H1 (cell line): ENCODE results near the gene ASTN2. TPM values are rescaled to one million over a fixed set of nuclear protein-coding genes. Genes with fewer than 3 reads are reported as not detected.

Experiments
- CTCF ChIA-PET: fragments of 300-600 bp; sonication (Branson Sonifier 250); formaldehyde crosslinking; loops from one replicate; lab custom pipeline; 2021; ENCODE audit not compliant: partially characterized antibody; lab: Charles Lee
- POLR2A ChIA-PET: fragments of 300-600 bp; sonication (Branson Sonifier 250); formaldehyde crosslinking; loops from one replicate; lab custom pipeline; 2021; ENCODE audit warnings: inconsistent platforms; ENCODE audit not compliant: partially characterized antibody; lab: Charles Lee
- DNase-seq, 2 experiments: peaks; one replicate each; pipeline versions ENCODE4 v3.0.0 to v3.0.0-alpha.2; 2010 to 2022; ENCODE audit warnings: low spot score in 2 of 2, low read depth in 1 of 2, mixed read lengths in 1 of 2
- FAIRE-seq: peaks from 2 replicates; lab custom pipeline; 2011; peaks lifted over from hg19 to GRCh38; lab: Jason Lieb, UNC
- H2AFZ ChIP-seq: 2 replicates; pipeline ENCODE4 v1.8.1; 2012; ENCODE audit warnings: low read length, inconsistent platforms
- H2AK5ac ChIP-seq: 2 replicates; pipeline ENCODE4 v1.6.1; 2013; ENCODE audit warnings: low read depth, low read length
- H2BK120ac ChIP-seq: replicated peaks from 2 replicates; pipeline ENCODE3; 2013; ENCODE audit warnings: low read depth, low read length, inconsistent platforms
- H2BK12ac ChIP-seq: 2 replicates; pipeline ENCODE4 v1.6.1; 2013; ENCODE audit warnings: low read depth, low read length
- H2BK15ac ChIP-seq: 2 replicates; pipeline ENCODE4 v1.6.1; 2013; ENCODE audit warnings: low read length
- H2BK20ac ChIP-seq: 2 replicates; pipeline ENCODE4 v1.6.1; 2013; ENCODE audit warnings: low read length
- H2BK5ac ChIP-seq: 2 replicates; pipeline ENCODE4 v1.6.1; 2013; ENCODE audit warnings: low read depth, low read length
- H3K14ac ChIP-seq: 2 replicates; pipeline ENCODE4 v1.6.1; 2013; ENCODE audit warnings: inconsistent platforms; ENCODE audit not compliant: insufficient read length
- H3K18ac ChIP-seq: 2 replicates; pipeline ENCODE4 v1.6.1; 2013; ENCODE audit warnings: low read length; ENCODE audit errors: extremely low read depth
- H3K23ac ChIP-seq: 2 replicates; pipeline ENCODE4 v1.6.1; 2013; ENCODE audit warnings: inconsistent platforms; ENCODE audit not compliant: insufficient read length
- H3K23me2 ChIP-seq: 2 replicates; pipeline ENCODE4 v1.6.1; 2013; ENCODE audit warnings: low read depth, low read length
- H3K27ac ChIP-seq: 2 replicates; pipeline ENCODE4 v1.6.1; 2011; ENCODE audit warnings: low read depth, low read length, inconsistent platforms
- H3K27me3 ChIP-seq, 4 experiments: replicated peaks in 1 of 4; 1 replicate in 1 of 4; 2 replicates in 3 of 4; pipeline versions ENCODE4 v1.6.1 to v1.8.1; 2011 to 2013; ENCODE audit warnings: low read length in 3 of 4, mild to moderate bottlenecking in 3 of 4, inconsistent platforms in 2 of 4, mixed read lengths in 2 of 4, moderate library complexity in 1 of 4; ENCODE audit not compliant: control insufficient read depth in 3 of 4, insufficient read depth in 3 of 4; ENCODE audit errors: extremely low read depth in 1 of 4
- H3K36me3 ChIP-seq, 4 experiments: 2 replicates each; pipeline versions ENCODE4 v1.6.1 to v1.8.1; 2011 to 2013; ENCODE audit warnings: mild to moderate bottlenecking in 4 of 4, low read length in 3 of 4, moderate library complexity in 2 of 4, control low read depth in 1 of 4, inconsistent platforms in 1 of 4; ENCODE audit not compliant: insufficient read depth in 4 of 4, control insufficient read depth in 2 of 4
- H3K4ac ChIP-seq: replicated peaks from 2 replicates; pipeline ENCODE3; 2013; ENCODE audit warnings: low read length, low read depth, mixed read lengths, inconsistent platforms; ENCODE audit not compliant: insufficient read length
- H3K4me1 ChIP-seq, 4 experiments: replicated peaks in 1 of 4; 1 replicate in 1 of 4; 2 replicates in 3 of 4; pipeline versions ENCODE4 v1.6.1 to v1.8.1; 2011 to 2013; ENCODE audit warnings: low read length in 3 of 4, inconsistent platforms in 2 of 4, mixed read lengths in 1 of 4; ENCODE audit not compliant: insufficient read depth in 4 of 4, control insufficient read depth in 3 of 4
- H3K4me2 ChIP-seq, 2 experiments: 2 replicates each; pipeline versions ENCODE4 v1.6.1 to v1.8.1; 2011 to 2013; ENCODE audit warnings: low read depth in 2 of 2, low read length in 2 of 2, control low read depth in 1 of 2, inconsistent platforms in 1 of 2, mild to moderate bottlenecking in 1 of 2; ENCODE audit not compliant: insufficient read depth in 1 of 2
- H3K4me3 ChIP-seq, 4 experiments: fragments of 200-600, 300-600 bp in 1 of 4; sonication (generic), shearing (Covaris generic), sonication (Bioruptor Twin) in 1 of 4; 2 replicates each; pipeline versions ENCODE4 v1.5.1 to v1.8.1; 2011 to 2016; ENCODE audit warnings: low read length in 4 of 4, low read depth in 3 of 4, control low read depth in 2 of 4, inconsistent platforms in 2 of 4, mild to moderate bottlenecking in 2 of 4, mixed read lengths in 1 of 4, moderate library complexity in 1 of 4; ENCODE audit not compliant: insufficient read depth in 2 of 4; ENCODE audit errors: extremely low read depth in 1 of 4
- H3K56ac ChIP-seq: replicated peaks from 2 replicates; pipeline ENCODE3; 2013; ENCODE audit warnings: low read depth, mild to moderate bottlenecking, mixed read lengths, low read length, inconsistent platforms; ENCODE audit not compliant: insufficient read length
- H3K79me1 ChIP-seq: 2 replicates; pipeline ENCODE4 v1.6.1; 2013; ENCODE audit warnings: low read depth, low read length, control low read depth
- H3K79me2 ChIP-seq, 2 experiments: 2 replicates each; pipeline versions ENCODE4 v1.6.1 to v1.8.1; 2012 to 2013; ENCODE audit warnings: low read length in 2 of 2, mild to moderate bottlenecking in 2 of 2, inconsistent platforms in 1 of 2; ENCODE audit not compliant: insufficient read depth in 2 of 2, control insufficient read depth in 1 of 2
- H3K9ac ChIP-seq, 4 experiments: replicated peaks in 1 of 4; 1 replicate in 1 of 4; 2 replicates in 3 of 4; pipeline versions ENCODE4 v1.6.1 to v1.8.1; 2011 to 2013; ENCODE audit warnings: low read depth in 3 of 4, low read length in 3 of 4, control low read depth in 2 of 4, mild to moderate bottlenecking in 2 of 4, moderate library complexity in 2 of 4, inconsistent platforms in 1 of 4; ENCODE audit errors: extremely low read depth in 1 of 4
- H3K9me3 ChIP-seq, 2 experiments: 2 replicates each; pipeline versions ENCODE4 v1.6.1 to v1.8.1; 2012 to 2013; ENCODE audit warnings: mild to moderate bottlenecking in 2 of 2, moderate library complexity in 2 of 2, control low read depth in 1 of 2, inconsistent platforms in 1 of 2, low read depth in 1 of 2, low read length in 1 of 2, mixed read lengths in 1 of 2; ENCODE audit not compliant: insufficient read depth in 2 of 2
- H4K20me1 ChIP-seq, 2 experiments: replicated peaks in 1 of 2; 2 replicates each; pipeline versions ENCODE3 to v1.8.1; 2011 to 2013; ENCODE audit warnings: inconsistent platforms in 2 of 2, low read length in 2 of 2, mild to moderate bottlenecking in 1 of 2; ENCODE audit not compliant: insufficient read depth in 2 of 2, control insufficient read depth in 1 of 2
- H4K5ac ChIP-seq: 2 replicates; pipeline ENCODE4 v1.6.1; 2013; ENCODE audit warnings: low read length, low read depth, mixed read lengths, inconsistent platforms; ENCODE audit not compliant: insufficient read length
- H4K8ac ChIP-seq: 2 replicates; pipeline ENCODE4 v1.8.0; 2013; ENCODE audit warnings: mild to moderate bottlenecking, moderate library complexity, low read length, inconsistent platforms; ENCODE audit not compliant: insufficient read depth; ENCODE audit errors: extremely low read depth
- H4K91ac ChIP-seq: replicated peaks from 2 replicates; pipeline ENCODE3; 2013; ENCODE audit warnings: low read length, mixed read lengths, inconsistent platforms; ENCODE audit not compliant: insufficient read length
- ATF3 ChIP-seq: IDR thresholded peaks from 2 replicates; pipeline ENCODE4 v1.6.1; 2011; ENCODE audit warnings: low read depth, mild to moderate bottlenecking, low read length; ENCODE audit not compliant: insufficient read depth
- BCL11A ChIP-seq, 2 experiments: IDR thresholded peaks; one replicate each; pipeline ENCODE4 v1.6.1; 2011; ENCODE audit warnings: low read depth in 2 of 2, low read length in 2 of 2, mild to moderate bottlenecking in 2 of 2
- CHD1 ChIP-seq: IDR thresholded peaks from 2 replicates; pipeline ENCODE4 v1.6.1; 2012; ENCODE audit warnings: low read depth, low read length, improper control_type of control experiment
- NRF1 ChIP-seq: IDR thresholded peaks from 2 replicates; pipeline ENCODE4 v1.6.1; 2011; ENCODE audit warnings: mild to moderate bottlenecking, low read depth, low read length, improper control_type of control experiment
- PHF8 ChIP-seq: fragments of 200-600 bp; sonication (generic); conservative IDR thresholded peaks from 2 replicates; pipeline ENCODE4 v1.7.1; 2012; ENCODE audit warnings: low read depth, mild to moderate bottlenecking, inconsistent platforms, low read length, moderate library complexity
- RAD21 ChIP-seq, 2 experiments: IDR thresholded peaks in 1 of 2; conservative IDR thresholded peaks in 1 of 2; 2 replicates each; pipeline ENCODE4 v1.6.1; 2011; ENCODE audit warnings: low read depth in 2 of 2, low read length in 2 of 2, improper control_type of control experiment in 1 of 2, inconsistent platforms in 1 of 2, mild to moderate bottlenecking in 1 of 2, moderate library complexity in 1 of 2
- SP1 ChIP-seq: IDR thresholded peaks from 2 replicates; pipeline ENCODE4 v1.6.1; 2011; ENCODE audit warnings: low read depth, low read length
- SRF ChIP-seq: IDR thresholded peaks from 2 replicates; pipeline ENCODE4 v1.6.1; 2011; ENCODE audit warnings: mild to moderate bottlenecking, low read depth, low read length, moderate library complexity
- TAF1 ChIP-seq: IDR thresholded peaks from 2 replicates; pipeline ENCODE4 v1.6.1; 2011; ENCODE audit warnings: mild to moderate bottlenecking, low read depth, low read length
- TEAD4 ChIP-seq: IDR thresholded peaks from 2 replicates; pipeline ENCODE4 v1.6.1; 2012; ENCODE audit warnings: low read depth, low read length, inconsistent platforms, mixed read lengths
- YY1 ChIP-seq: IDR thresholded peaks from 2 replicates; pipeline ENCODE4 v1.6.1; 2011; ENCODE audit warnings: low read depth, mild to moderate bottlenecking, low read length
- ZNF274 ChIP-seq: IDR thresholded peaks from 2 replicates; pipeline ENCODE4 v1.7.0; 2012; ENCODE audit warnings: low read length, borderline replicate concordance; ENCODE audit errors: extremely low read depth
- WGBS, 2 experiments: shearing (Covaris generic) in 1 of 2; methylation state at CpG; one replicate each; pipeline versions ENCODE4 v1.1.6 to v1.1.7; 2013 to 2015; ENCODE audit warnings: low lambda C conversion rate in 2 of 2, mixed read lengths in 2 of 2, inconsistent platforms in 1 of 2, low coverage in 1 of 2, missing lambda C conversion rate in 1 of 2; ENCODE audit not compliant: insufficient replicate concordance in 2 of 2, insufficient coverage in 1 of 2, insufficient read length in 1 of 2; ENCODE audit errors: extremely low coverage in 1 of 2, missing lambda C conversion rate in 1 of 2; 5-methylcytosine and 5-hydroxymethylcytosine counted together
- polyA plus RNA-seq, 7 experiments: library from polyadenylated mRNA; depleted of rRNA in 3 of 7; stranded (reverse) in 5 of 7; unstranded in 2 of 7; fragments of >200 nt in 5 of 7; fragments of 200-250 nt in 2 of 7; gene quantifications; 1 replicate in 5 of 7; 2 replicates in 1 of 7; 4 replicates in 1 of 7; pipeline versions ENCODE4 v1.2.1 to v1.2.3, GENCODE V29; 2011 to 2013; ENCODE audit warnings: missing spikeins in 2 of 7, mixed read lengths in 2 of 7
- total RNA-seq: library from RNA; stranded (reverse); fragmentation: NEBNext Ultra II Directional; extraction: Animal tissue kit (Norgen Biotek cat#: 25700); gene quantifications from 2 replicates; pipeline ENCODE4 v1.2.1, GENCODE V29; 2021

Gene ASTN2
- total and polyA plus RNA-seq, 2 of the 8 experiments (the other 6 are each of a cell fraction or from before 2014, with no cell fraction given) = 8.2 to 13.7 TPM

- Histone ChIP-seq H4K91ac (no peak overlapping the region), H2AFZ (no peak overlapping the region), H2BK20ac (no peak overlapping the region), H3K79me1 (no peaks in the 10 kb centered on the region), H3K27me3 (no peaks in the 10 kb centered on the region), H3K23me2 (no peaks in the 10 kb centered on the region), H3K4me3 (no peak overlapping the region), H3K36me3 (no peaks in the 10 kb centered on the region), H3K9ac (no peak overlapping the region), H2BK120ac (no peak overlapping the region), H3K4ac (no peak overlapping the region), H3K14ac (no peak overlapping the region), H2BK12ac (no peak overlapping the region), H3K27ac (no peak overlapping the region), H3K9me3 (no peaks in the 10 kb centered on the region), H3K79me2 (no peaks in the 10 kb centered on the region), H4K5ac (no peak overlapping the region), H2BK5ac (no peak overlapping the region), H2BK15ac (no peak overlapping the region), H3K18ac (no peak overlapping the region), H3K4me2 (no peak overlapping the region), H4K20me1 (no peaks in the 10 kb centered on the region), H4K8ac (no peak overlapping the region), H3K4me1 (peaks cover 0 to 3% (median 1%) of the 10 kb centered on the region in 4 experiments; a peak in 1 of 7 replicates), H3K56ac (no peak overlapping the region), H2AK5ac (no peak overlapping the region), H3K23ac (no peak overlapping the region)
- WGBS, 2 experiments = 96% methylated on average over 2 of the region's 2 CpGs; no CpG with 5 or more reads in 1 of the 2 experiments
- TF ChIP-seq TAF1 (no peak), ZNF274 (no peak), SP1 (no peak), SRF (no peak), TEAD4 (no peak), CHD1 (no peak), NRF1 (no peak), RAD21 (IDR thresholded peaks at IDR 0.05 in 1 of 2, conservative IDR thresholded peaks at IDR 0.05 in 1 of 2; ENCODE audit: low read depth in 2 of 2, low read length in 2 of 2) (no peak), ATF3 (no peak), PHF8 (no peak), BCL11A (IDR thresholded peaks at IDR 0.05; ENCODE audit: low read depth in 2 of 2, low read length in 2 of 2) (no peak), YY1 (no peak)
- FAIRE-seq = no peak
- ChIA-PET CTCF (interaction anchor here (0.6 to 1.8 kb wide), 9 partner anchors 11 to 372 kb away, joined by 3 to 11 read pairs (median 3); no protein-coding TSS in a partner anchor), POLR2A (interaction anchor here (1.1 kb wide), 1 partner anchor 10 kb away, joined by 4 read pairs; no protein-coding TSS in a partner anchor)
- no peak for DNase-seq
Measured at GRCh38 chr9:116594547-116594946, 820.3 kb downstream of the ASTN2 start.
